Activated CD8-positive, alpha-beta T cell treated with anti-CD3 and anti-CD28 coated beads for 36 hours (primary cell): Measurements from ENCODE around the gene MTMR3. TPM values are rescaled to one million over a fixed set of nuclear protein-coding genes. Genes with fewer than 3 reads are reported as not detected.
A peak's percentile ranks its signal among the peaks of the same experiment; 100 is the strongest.
"Not testable (repeated sequence)": the region's sequence is repeated elsewhere in the genome, so short reads cannot be mapped to it uniquely, and the experiment has no call there.

Experiments used
- ATAC-seq: fragments of 200-7000 bp; cut with Tn5 transposase; one replicate; pipeline ENCODE4 v1.10.0; 2021; ENCODE audit warnings: mild to moderate bottlenecking, moderate library complexity
- CTCF ChIA-PET: fragments of 350-600 bp; sonication (Branson Sonifier 250); formaldehyde crosslinking; loops from one replicate; lab custom pipeline; 2021; ENCODE audit warnings: antibody characterized with exemption; lab: Charles Lee
- POLR2A ChIA-PET: fragments of 350-600 bp; sonication (Branson Sonifier 250); formaldehyde crosslinking; loops from one replicate; lab custom pipeline; 2021; ENCODE audit warnings: antibody characterized with exemption; lab: Charles Lee
- DNase-seq: peaks from one replicate; pipeline ENCODE4 v3.0.0-alpha.2; 2020
- H3K27ac Mint-ChIP-seq: one replicate; pipeline ENCODE4 v1.8.0; 2021; ENCODE audit warnings: mild to moderate bottlenecking, mixed read lengths
- H3K27me3 Mint-ChIP-seq: one replicate; pipeline ENCODE4 v1.8.0; 2021; ENCODE audit warnings: mixed read lengths
- H3K36me3 Mint-ChIP-seq: one replicate; pipeline ENCODE4 v1.8.0; 2021; ENCODE audit warnings: low read depth, mixed read lengths
- H3K4me1 Mint-ChIP-seq: one replicate; pipeline ENCODE4 v1.8.0; 2021; ENCODE audit warnings: low read depth, mixed read lengths
- H3K4me3 Mint-ChIP-seq: one replicate; pipeline ENCODE4 v1.8.0; 2021; ENCODE audit warnings: mild to moderate bottlenecking, moderate library complexity, mixed read lengths
- H3K9me3 Mint-ChIP-seq: one replicate; pipeline ENCODE4 v1.8.0; 2021; ENCODE audit warnings: mixed read lengths
- intact Hi-C: fragments of 100-400 bp; cut with micrococcal nuclease; formaldehyde crosslinking; loops from one replicate; pipeline ENCODE4 v1.10.0; 2022
- total RNA-seq, 2 experiments: library from RNA; stranded (reverse); gene quantifications; one replicate each; pipeline ENCODE4 v1.2.3, GENCODE V29; 2021
- TF ChIP-seq, protein P1 (sequence below): fragments of 200-600 bp; IDR thresholded peaks from one replicate; pipeline ENCODE4 v1.8.0; 2022; ENCODE audit warnings: antibody characterized with exemption, mild to moderate bottlenecking

MTMR3 gene
- 10 to 100 TPM; 19.5 to 21.3 TPM for total RNA-seq

DNA sequence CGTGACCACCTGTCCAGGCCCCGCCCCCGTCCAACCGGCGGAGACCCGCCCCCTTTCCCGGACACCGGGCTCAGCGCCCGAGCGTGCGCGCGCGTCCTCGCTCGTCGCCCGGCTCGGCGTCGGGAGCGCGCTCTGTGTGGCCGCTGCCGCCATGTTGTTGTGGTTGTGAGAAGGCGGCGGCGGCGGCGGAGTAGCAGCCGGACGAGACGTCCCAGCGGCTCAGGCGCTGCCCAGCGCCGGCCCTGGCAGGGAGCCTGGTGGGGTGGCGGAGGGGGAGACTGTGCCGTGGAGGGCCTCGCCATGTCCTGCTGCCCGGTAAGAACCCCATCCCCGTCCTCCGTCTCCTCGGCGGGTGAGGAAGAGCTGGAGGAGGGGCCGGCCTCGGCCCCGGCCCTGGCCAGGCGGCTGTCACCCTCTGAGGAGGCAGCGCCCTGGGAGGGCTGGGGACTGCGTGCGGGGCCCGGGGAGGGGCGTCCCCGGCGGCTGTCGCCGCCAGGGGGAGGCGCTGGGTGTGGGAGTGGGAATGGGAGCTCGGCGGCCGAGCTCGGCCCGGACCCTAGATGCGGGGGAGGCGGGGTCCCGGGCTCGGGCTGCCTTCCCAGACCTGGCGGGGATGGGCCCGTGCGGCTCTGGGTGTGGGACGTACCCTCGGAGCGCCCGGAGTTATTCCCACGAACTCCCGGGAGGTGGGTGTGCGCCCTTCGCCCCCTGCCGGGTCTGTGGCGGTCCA lies at the start of gene MTMR3:
TSS of gene MTMR3 (plus strand) at position 130 of the 730 bp plus-strand sequence. CDS start 87,886 bp downstream, outside the sequence.
- intact Hi-C loops: no loop called here
- peak within 1 kb of the TSS; percentile 80 for H3K27ac Mint-ChIP-seq
- no peaks in the 10 kb centered on the region for H3K9me3 Mint-ChIP-seq
- H3K4me3 Mint-ChIP-seq: peak within 1 kb of the TSS; percentile 81
- H3K4me1 Mint-ChIP-seq: peaks cover 7% of the 10 kb centered on the region
- ATAC-seq: peak; percentile 83
- ChIA-PET POLR2A (interaction anchor here (0.6 to 0.8 kb wide), 3 partner anchors 11 to 1490 kb away, joined by 3 to 6 read pairs (median 3); no protein-coding TSS in a partner anchor), CTCF (interaction anchor here (0.8 to 1.0 kb wide), 2 partner anchors 46 to 122 kb away, joined by 3 read pairs; no protein-coding TSS in a partner anchor)
- no peaks in the 10 kb centered on the region for H3K36me3 Mint-ChIP-seq
- TF ChIP-seq, protein P1, sequence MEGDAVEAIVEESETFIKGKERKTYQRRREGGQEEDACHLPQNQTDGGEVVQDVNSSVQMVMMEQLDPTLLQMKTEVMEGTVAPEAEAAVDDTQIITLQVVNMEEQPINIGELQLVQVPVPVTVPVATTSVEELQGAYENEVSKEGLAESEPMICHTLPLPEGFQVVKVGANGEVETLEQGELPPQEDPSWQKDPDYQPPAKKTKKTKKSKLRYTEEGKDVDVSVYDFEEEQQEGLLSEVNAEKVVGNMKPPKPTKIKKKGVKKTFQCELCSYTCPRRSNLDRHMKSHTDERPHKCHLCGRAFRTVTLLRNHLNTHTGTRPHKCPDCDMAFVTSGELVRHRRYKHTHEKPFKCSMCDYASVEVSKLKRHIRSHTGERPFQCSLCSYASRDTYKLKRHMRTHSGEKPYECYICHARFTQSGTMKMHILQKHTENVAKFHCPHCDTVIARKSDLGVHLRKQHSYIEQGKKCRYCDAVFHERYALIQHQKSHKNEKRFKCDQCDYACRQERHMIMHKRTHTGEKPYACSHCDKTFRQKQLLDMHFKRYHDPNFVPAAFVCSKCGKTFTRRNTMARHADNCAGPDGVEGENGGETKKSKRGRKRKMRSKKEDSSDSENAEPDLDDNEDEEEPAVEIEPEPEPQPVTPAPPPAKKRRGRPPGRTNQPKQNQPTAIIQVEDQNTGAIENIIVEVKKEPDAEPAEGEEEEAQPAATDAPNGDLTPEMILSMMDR: peak; percentile 40
- H3K27me3 Mint-ChIP-seq: peaks cover 2% of the 10 kb centered on the region
- peak; percentile 94 for DNase-seq

DNA sequence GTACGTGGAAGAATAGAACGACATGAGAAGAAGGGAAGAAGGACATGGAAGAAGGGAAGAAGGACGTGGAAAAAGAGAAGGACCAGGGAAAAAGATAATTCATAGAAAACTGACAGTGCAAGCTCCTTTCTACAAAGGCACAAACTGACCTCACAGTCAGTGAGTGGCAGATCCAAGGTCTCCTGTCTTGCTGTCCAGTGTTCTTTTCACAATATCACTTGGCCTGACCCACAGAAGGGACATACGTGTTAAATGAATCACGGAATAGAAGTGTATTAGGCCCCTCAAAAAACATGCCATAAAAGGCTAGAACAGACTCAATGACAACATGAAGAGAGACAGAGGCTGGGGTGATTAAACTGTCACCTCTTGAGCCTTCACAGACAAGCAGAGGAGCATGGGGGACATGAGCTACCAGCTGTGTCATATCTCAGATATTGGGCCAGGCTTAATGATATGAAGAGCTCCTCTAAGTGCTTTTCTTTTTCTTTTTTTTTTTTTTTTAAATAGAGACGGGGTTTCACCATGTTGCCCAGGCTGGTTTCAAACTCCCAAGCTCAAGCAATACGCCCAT lies 49.5 kb upstream of the MTMR3 start:
- Mint-ChIP-seq H3K4me1 (peaks cover 23% of the 10 kb centered on the region), H3K27ac (no peak overlapping the region), H3K36me3 (peaks cover 18% of the 10 kb centered on the region), H3K9me3 (no peaks in the 10 kb centered on the region), H3K27me3 (no peaks in the 10 kb centered on the region), H3K4me3 (no peak overlapping the region)
- TF ChIP-seq, protein P1: no peak
- ATAC-seq (no peak), DNase-seq (no peak)
- POLR2A ChIA-PET: no interaction called here
- intact Hi-C loops: no loop called here
- CTCF ChIA-PET: interaction anchor here (1.8 kb wide), 1 partner anchor 172 kb away, joined by 6 read pairs; no protein-coding TSS in a partner anchor

DNA sequence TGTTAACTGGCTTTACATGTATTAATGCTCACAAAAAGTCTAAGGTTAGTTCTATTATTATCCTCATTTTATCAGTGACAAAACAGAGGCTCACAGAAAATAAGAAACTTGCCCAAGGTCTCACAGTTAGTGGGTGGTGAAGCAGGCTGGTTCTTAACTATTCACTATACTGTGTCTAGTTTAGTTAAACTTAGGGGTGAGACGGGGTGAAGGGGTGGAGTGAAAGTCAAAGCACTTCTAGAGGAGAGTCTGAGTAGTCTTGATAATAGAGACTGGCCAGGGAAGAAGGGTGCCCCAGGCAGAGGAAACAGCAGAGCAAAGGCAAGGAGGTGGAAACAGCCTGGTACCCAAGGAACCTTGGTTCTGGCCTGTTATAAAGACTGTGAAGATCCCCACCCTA lies 48.9 kb upstream of the MTMR3 start:
- H3K27ac Mint-ChIP-seq: no peak overlapping the region
- H3K27me3 Mint-ChIP-seq: no peaks in the 10 kb centered on the region
- CTCF ChIA-PET: interaction anchor here (1.8 kb wide), 1 partner anchor 172 kb away, joined by 6 read pairs; no protein-coding TSS in a partner anchor
- intact Hi-C loops: no loop called here
- DNase-seq (no peak), ATAC-seq (no peak)
- H3K36me3 Mint-ChIP-seq: peaks cover 16% of the 10 kb centered on the region
- no peak overlapping the region for H3K4me3 Mint-ChIP-seq
- H3K4me1 Mint-ChIP-seq: peaks cover 28% of the 10 kb centered on the region
- H3K9me3 Mint-ChIP-seq: peaks cover 1% of the 10 kb centered on the region
- TF ChIP-seq, protein P1: no peak
- POLR2A ChIA-PET: no interaction called here

DNA sequence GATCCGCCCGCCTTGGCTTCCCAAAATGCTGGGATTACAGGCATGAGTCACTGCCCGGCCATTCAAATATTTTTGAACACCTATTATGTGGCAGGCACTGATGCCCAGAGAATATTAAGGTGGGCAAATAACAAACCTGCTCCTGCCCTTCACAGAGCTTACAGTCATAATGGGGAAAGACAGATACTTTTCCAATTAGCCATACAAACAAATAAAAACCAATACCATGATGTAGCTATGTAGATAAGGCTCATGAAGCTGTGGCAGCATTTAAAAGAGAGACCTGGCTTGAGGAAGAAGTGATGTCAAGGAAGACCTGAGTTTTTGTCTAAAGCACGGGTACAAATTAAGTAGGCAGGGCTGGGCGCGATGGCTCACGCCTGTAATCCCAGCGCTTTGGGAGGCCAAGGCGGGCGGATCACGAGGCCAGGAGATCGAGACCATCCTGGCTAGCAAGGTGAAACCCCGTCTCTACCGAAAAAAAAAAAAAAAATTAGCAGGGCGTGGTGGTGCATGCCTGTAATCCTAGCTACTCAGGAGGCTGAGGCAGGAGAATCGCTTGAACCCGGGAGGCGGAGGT lies 46.1 kb upstream of the MTMR3 start:
- Mint-ChIP-seq H3K4me3 (peak overlapping the region; percentile 95), H3K4me1 (peaks cover 30% of the 10 kb centered on the region)
- POLR2A ChIA-PET: interaction anchor here (0.8 to 2.1 kb wide), 5 partner anchors 8 to 232 kb away, joined by 3 to 8 read pairs (median 4); partner anchors contain the start of genes UQCR10 and ZMAT5
- ATAC-seq, DNase-seq, H3K9me3 Mint-ChIP-seq, H3K36me3 Mint-ChIP-seq, intact Hi-C loops, H3K27me3 Mint-ChIP-seq, H3K27ac Mint-ChIP-seq: not testable (repeated sequence)
- CTCF ChIA-PET: interaction anchor here (0.9 to 2.4 kb wide), 5 partner anchors 47 to 283 kb away, joined by 3 to 9 read pairs (median 3); partner anchors contain the start of genes MTMR3 and THOC5
